H1 (cell line): ENCODE measurements around the gene NDUFA7. TPM values are rescaled to one million over a fixed set of nuclear protein-coding genes. Genes with fewer than 3 reads are reported as not detected.

Experiments
- BACH1 ChIP-seq: IDR thresholded peaks from 2 replicates; pipeline ENCODE4 v1.6.1; 2012; ENCODE audit warnings: low read length, improper control_type of control experiment
- CBX5 ChIP-seq: fragments of 300-800, 300-1000 bp; sonication (generic); IDR thresholded peaks from 2 replicates; pipeline ENCODE4 v1.7.1; 2016; ENCODE audit warnings: antibody characterized with exemption, low read length, low read depth
- CHD2 ChIP-seq: IDR thresholded peaks from 2 replicates; pipeline ENCODE4 v1.6.1; 2012; ENCODE audit warnings: low read length, improper control_type of control experiment
- FOSL1 ChIP-seq: IDR thresholded peaks from 2 replicates; pipeline ENCODE4 v1.6.1; 2011; ENCODE audit warnings: mild to moderate bottlenecking, low read depth, low read length, moderate library complexity; ENCODE audit not compliant: insufficient read depth
- GABPA ChIP-seq: IDR thresholded peaks from 2 replicates; pipeline ENCODE4 v1.6.1; 2011; ENCODE audit warnings: mild to moderate bottlenecking, low read length, moderate library complexity, borderline replicate concordance; ENCODE audit not compliant: insufficient read depth
- SIN3A ChIP-seq, 2 experiments: IDR thresholded peaks in 1 of 2; conservative IDR thresholded peaks in 1 of 2; 2 replicates each; pipeline ENCODE4 v1.6.1; 2011 to 2012; ENCODE audit warnings: low read length in 2 of 2, improper control_type of control experiment in 1 of 2, low read depth in 1 of 2, mild to moderate bottlenecking in 1 of 2
- SRF ChIP-seq: IDR thresholded peaks from 2 replicates; pipeline ENCODE4 v1.6.1; 2011; ENCODE audit warnings: mild to moderate bottlenecking, low read depth, low read length, moderate library complexity
- TEAD4 ChIP-seq: IDR thresholded peaks from 2 replicates; pipeline ENCODE4 v1.6.1; 2012; ENCODE audit warnings: low read depth, low read length, inconsistent platforms, mixed read lengths
- YY1 ChIP-seq: IDR thresholded peaks from 2 replicates; pipeline ENCODE4 v1.6.1; 2011; ENCODE audit warnings: low read depth, mild to moderate bottlenecking, low read length
- polyA plus RNA-seq, 7 experiments: library from polyadenylated mRNA; depleted of rRNA in 3 of 7; stranded (reverse) in 5 of 7; unstranded in 2 of 7; fragments of >200 nt in 5 of 7; fragments of 200-250 nt in 2 of 7; gene quantifications; 1 replicate in 5 of 7; 2 replicates in 1 of 7; 4 replicates in 1 of 7; pipeline versions ENCODE4 v1.2.1 to v1.2.3, GENCODE V29; 2011 to 2013; ENCODE audit warnings: missing spikeins in 2 of 7, mixed read lengths in 2 of 7
- total RNA-seq: library from RNA; stranded (reverse); fragmentation: NEBNext Ultra II Directional; extraction: Animal tissue kit (Norgen Biotek cat#: 25700); gene quantifications from 2 replicates; pipeline ENCODE4 v1.2.1, GENCODE V29; 2021

Gene NDUFA7
- total and polyA plus RNA-seq, 2 of the 8 experiments (the other 6 are each of a cell fraction or from before 2014, with no cell fraction given), result 54.4 to 286 TPM

- no peak for TF ChIP-seq BACH1
- no peak for TF ChIP-seq SIN3A (conservative IDR thresholded peaks at IDR 0.05 in 1 of 2, IDR thresholded peaks at IDR 0.05 in 1 of 2; ENCODE audit: low read depth in 1 of 2, low read length in 2 of 2)
- TF ChIP-seq YY1, result no peak
- TF ChIP-seq GABPA, result no peak
- no peak for TF ChIP-seq CHD2
- TF ChIP-seq CBX5, result no peak
- no peak for TF ChIP-seq SRF
- no peak for TF ChIP-seq TEAD4
- no peak for TF ChIP-seq FOSL1
Measured at GRCh38 chr19:8361921-8362793, 41.0 kb upstream of the NDUFA7 start (continued).
